ENCODE measurements around the gene STAP2. TPM values are rescaled to one million over a fixed set of nuclear protein-coding genes. Genes with fewer than 3 reads are reported as not detected.
A peak's percentile ranks its signal among the peaks of the same experiment; 100 is the strongest.
"Not testable (repeated sequence)": the region's sequence is repeated elsewhere in the genome, so short reads cannot be mapped to it uniquely, and the experiment has no call there.

STAP2 gene
- polyA plus RNA-seq, 3 donors from 2014 or later, result 0.89 to 4.2 TPM; not detected in 1

GRCh38 chr19:4302243-4302640, 36.4 kb downstream of the STAP2 start, which contains the start of gene TMIGD2:
Gene TMIGD2 (minus strand): TSS chr19:4302389. CDS start chr19:4302385, 4 bp downstream.
- Mint-ChIP-seq H3K4me1 (peaks cover 44 to 60% of the 10 kb centered on the region in 2 donors), H3K36me3 (peaks cover 0 to 5% (median 3%) of the 10 kb centered on the region in 3 donors), H3K4me3 (peak within 1 kb of the TSS; percentile 85 to 96 (median 89)), H3K27ac (peak within 1 kb of the TSS; percentile 86 to 95 (median 90)), H3K27me3 (ENCODE audit: low read depth in 3 of 3) (peaks cover 0 to 8% (median 7%) of the 10 kb centered on the region in 3 donors), H3K9me3 (no peaks in the 10 kb centered on the region)
- peak; percentile 35 to 38 (median 37) for DNase-seq

- no peaks in the 10 kb centered on the region for H3K9me3 Mint-ChIP-seq
- H3K4me1 Mint-ChIP-seq, result peaks cover 44 to 60% of the 10 kb centered on the region in 2 donors
- peak overlapping the region; percentile 86 to 92 (median 90) for H3K27ac Mint-ChIP-seq
- DNase-seq, result peak in 1 of 3 donors; percentile 5
- H3K36me3 Mint-ChIP-seq, result peaks cover 0 to 5% (median 3%) of the 10 kb centered on the region in 3 donors
- peak overlapping the region; percentile 85 to 96 (median 89) for H3K4me3 Mint-ChIP-seq
- H3K27me3 Mint-ChIP-seq (ENCODE audit: low read depth in 3 of 3), result peaks cover 0 to 8% (median 7%) of the 10 kb centered on the region in 3 donors
Observed at GRCh38 chr19:4301590-4302242, 36.9 kb downstream of the STAP2 start.

GRCh38 chr19:4300589-4300988, 38.0 kb downstream of the STAP2 start:
- Mint-ChIP-seq H3K27ac (peak overlapping the region; percentile 65 to 92 (median 86)), H3K27me3 (ENCODE audit: low read depth in 3 of 3) (peaks cover 0 to 7% (median 6%) of the 10 kb centered on the region in 3 donors), H3K4me3 (peak overlapping the region; percentile 5 to 80 (median 67))

GRCh38 chr19:4298810-4299550, 39.6 kb downstream of the STAP2 start:
- Mint-ChIP-seq H3K4me3 (peak overlapping the region in 4 of 5 donors; percentile 26 to 78 (median 36)), H3K27me3 (ENCODE audit: low read depth in 3 of 3) (peaks cover 0 to 7% (median 4%) of the 10 kb centered on the region in 3 donors), H3K4me1 (peaks cover 40 to 48% of the 10 kb centered on the region in 2 donors), H3K9me3 (no peaks in the 10 kb centered on the region), H3K36me3 (peaks cover 0 to 5% (median 3%) of the 10 kb centered on the region in 3 donors), H3K27ac (peak overlapping the region; percentile 63 to 93 (median 90))
- no peak for DNase-seq

More at GRCh38 chr19:4300589-4300988, 38.0 kb downstream of the STAP2 start:
- H3K4me1 Mint-ChIP-seq, result peaks cover 44 to 56% of the 10 kb centered on the region in 2 donors
- no peaks in the 10 kb centered on the region for H3K9me3 Mint-ChIP-seq
- no peak for DNase-seq
- peaks cover 0 to 4% (median 3%) of the 10 kb centered on the region in 3 donors for H3K36me3 Mint-ChIP-seq

DNA sequence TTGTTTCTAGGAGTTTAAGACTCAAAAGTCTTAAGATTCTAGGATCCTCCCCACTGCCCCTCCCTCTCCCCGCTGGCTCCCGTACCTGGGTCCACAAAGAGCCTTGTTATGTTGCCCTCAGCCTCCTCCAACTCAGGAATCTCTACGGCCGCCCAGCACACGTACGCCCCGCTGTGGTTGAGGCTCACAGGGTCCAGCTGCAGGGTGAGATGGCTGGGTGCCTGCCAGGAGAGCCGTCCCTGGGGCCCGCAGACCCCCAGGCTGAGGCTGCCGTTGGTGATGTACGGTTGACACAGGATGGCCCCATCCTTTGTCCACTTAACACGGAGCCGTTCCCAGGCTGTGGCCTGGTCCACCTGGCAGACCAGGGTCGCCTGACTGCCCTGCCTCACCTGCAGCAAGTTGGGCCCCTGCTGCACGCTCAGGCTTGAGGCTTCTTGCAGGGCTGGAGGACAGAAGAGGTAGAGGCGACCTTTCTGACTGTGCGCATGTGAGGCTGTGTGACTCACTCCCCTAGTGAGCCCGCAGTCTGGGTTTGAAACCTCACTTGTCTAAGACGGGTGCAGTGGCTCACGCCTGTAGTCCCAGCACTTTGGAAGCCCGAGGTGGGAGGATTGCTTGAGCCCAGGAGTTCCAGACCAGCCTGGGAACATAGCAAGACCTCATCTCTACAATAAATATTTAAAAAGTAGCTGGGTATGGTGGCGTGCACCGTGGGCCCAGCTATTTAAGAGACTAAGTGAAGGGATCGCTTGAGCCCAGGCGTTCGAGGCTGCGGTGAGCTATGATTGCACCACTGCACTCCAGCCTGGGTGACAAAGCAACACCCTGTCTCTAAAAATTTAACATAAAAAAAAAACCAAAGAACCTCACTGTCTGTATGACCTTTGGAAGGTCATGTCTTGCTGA, 40.5 kb downstream of the STAP2 start:
- H3K36me3 Mint-ChIP-seq, result peaks cover 0 to 5% (median 3%) of the 10 kb centered on the region in 3 donors
- no peaks in the 10 kb centered on the region for H3K9me3 Mint-ChIP-seq
- H3K27ac Mint-ChIP-seq, result peak overlapping the region; percentile 63 to 93 (median 90)
- H3K27me3 Mint-ChIP-seq (ENCODE audit: low read depth in 3 of 3), result peaks cover 0 to 4% (median 0%) of the 10 kb centered on the region in 3 donors
- peaks cover 33 to 42% of the 10 kb centered on the region in 2 donors for H3K4me1 Mint-ChIP-seq
- DNase-seq, result peak; percentile 13 to 34 (median 33)
- H3K4me3 Mint-ChIP-seq, result peak overlapping the region in 4 of 5 donors; percentile 19 to 78 (median 36)

DNA sequence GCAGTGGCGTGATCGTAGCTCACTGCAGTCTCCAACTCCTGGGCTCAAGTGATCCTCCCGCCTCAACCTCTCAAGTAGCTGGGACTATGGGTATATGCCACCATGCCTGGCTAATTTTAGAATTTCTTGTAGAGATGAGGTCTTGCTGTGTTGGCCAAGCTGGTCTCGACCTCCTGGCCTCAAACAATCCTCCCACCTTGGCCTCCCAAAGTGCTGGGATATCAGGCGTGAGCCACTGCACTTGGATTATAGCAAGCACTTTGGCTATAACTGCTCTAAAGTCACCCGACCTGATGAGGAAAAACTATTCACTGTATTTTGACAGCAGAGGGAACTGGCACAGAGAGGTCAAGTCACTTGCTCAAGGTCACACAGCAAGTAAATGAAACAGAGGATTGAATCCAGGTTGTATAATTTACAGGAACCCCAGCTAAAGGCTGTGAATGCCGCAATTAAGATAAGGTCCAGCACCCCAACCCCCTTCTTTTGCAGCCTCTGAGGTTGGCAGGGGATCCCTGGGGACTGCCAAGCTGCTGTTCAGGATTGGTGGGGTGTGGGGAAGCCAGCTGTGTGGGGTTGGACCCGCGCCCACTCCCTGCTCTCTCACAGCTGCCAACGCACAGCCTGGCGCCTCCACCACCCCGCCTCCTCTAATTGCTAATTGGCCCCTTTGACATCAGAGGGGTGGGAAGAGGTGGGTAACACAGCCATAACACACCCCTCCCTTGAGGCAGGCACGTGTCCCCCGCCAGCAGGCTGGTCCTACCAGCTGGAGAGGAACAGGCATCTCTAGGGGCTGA, 42.5 kb downstream of the STAP2 start:
- H3K4me1 Mint-ChIP-seq, result peaks cover 14 to 23% of the 10 kb centered on the region in 2 donors
- no peak for DNase-seq
- H3K4me3 Mint-ChIP-seq, result no peak overlapping the region
- H3K27me3 Mint-ChIP-seq (ENCODE audit: low read depth in 3 of 3), result peaks cover 0 to 3% (median 0%) of the 10 kb centered on the region in 3 donors
- H3K36me3 Mint-ChIP-seq, result peaks cover 0 to 5% (median 3%) of the 10 kb centered on the region in 3 donors
- peak overlapping the region in 1 of 6 donors; percentile 9 for H3K27ac Mint-ChIP-seq
- no peaks in the 10 kb centered on the region for H3K9me3 Mint-ChIP-seq

DNA sequence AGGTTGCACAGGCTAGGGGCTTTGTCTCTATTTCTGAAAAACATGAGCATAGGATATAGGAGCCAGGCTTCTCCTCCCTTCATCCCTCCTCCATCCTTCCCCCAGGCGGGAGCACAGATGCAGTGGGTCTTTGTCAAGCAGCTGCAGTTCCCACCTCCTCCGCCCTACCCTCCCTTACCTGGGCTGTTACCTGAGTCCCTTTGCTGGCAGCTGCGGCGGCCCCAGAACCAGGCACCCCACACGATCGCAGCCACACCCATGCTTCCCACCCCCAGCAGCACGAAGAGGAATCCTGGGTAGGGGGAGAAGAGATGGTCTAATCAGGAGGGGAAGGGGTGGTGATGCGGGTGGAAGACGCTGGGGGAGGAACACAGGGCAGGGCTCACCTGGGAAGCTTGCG, 44.2 kb downstream of the STAP2 start:
- Mint-ChIP-seq H3K9me3 (no peaks in the 10 kb centered on the region), H3K4me3 (no peak overlapping the region), H3K27me3 (ENCODE audit: low read depth in 3 of 3) (peaks cover 0 to 4% (median 0%) of the 10 kb centered on the region in 3 donors), H3K27ac (no peak overlapping the region), H3K4me1 (peaks cover 7 to 14% of the 10 kb centered on the region in 2 donors), H3K36me3 (peaks cover 0 to 5% (median 3%) of the 10 kb centered on the region in 3 donors)
- DNase-seq, result no peak

DNA sequence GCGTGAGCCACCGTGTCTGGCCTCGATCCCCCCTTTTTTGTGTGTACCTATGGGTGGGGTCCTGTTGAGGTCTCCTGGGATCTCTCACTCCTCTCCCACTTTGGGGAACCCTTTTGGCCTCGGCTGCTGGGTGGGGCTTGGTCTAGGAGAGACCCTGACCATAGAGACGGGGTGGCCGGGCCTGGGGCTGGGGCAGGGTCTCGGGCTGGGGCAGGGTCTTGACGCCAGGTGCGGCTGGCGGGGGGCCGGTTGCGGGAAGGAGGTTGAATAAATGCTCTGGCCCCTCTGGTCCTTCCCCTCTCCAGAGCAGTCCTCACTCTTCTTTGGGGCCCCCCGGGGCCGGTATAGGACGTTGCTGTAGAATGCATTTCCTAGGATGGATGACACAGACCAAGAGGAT, 46.1 kb downstream of the STAP2 start:
- H3K27me3 Mint-ChIP-seq (ENCODE audit: low read depth in 3 of 3), result peaks cover 0 to 3% (median 3%) of the 10 kb centered on the region in 3 donors
- DNase-seq, result no peak
- H3K9me3 Mint-ChIP-seq, result no peaks in the 10 kb centered on the region
- H3K27ac Mint-ChIP-seq, result no peak overlapping the region
- peaks cover 0 to 3% (median 0%) of the 10 kb centered on the region in 3 donors for H3K36me3 Mint-ChIP-seq
- peaks cover 0 to 3% of the 10 kb centered on the region in 2 donors for H3K4me1 Mint-ChIP-seq
- no peak overlapping the region for H3K4me3 Mint-ChIP-seq

DNA sequence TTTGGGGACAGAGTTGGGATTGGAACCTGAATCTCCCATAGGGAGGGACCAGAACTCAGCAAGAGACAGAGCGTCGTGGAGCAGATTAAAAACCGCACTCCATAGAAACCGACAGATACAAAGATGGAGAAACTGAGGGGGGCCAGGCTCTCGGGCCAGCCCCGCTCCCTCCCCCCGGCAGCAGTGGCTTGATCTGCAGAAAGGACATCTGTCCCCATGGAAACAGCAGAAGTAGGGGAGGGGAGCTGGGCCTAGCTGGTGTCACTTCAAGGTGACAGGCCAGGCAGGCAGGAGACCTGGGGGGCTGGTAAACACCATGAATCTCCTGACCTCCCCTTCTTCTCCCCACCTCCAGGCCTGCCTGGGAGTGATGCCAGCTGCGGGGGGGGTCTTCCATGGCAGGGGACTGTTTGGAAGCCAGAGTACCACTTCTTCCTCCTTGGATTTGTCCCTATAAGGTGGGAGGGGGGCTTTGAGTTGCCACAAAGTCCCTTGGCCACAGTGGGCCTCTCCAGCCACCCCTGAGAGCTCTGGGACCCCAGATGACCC, 47.4 kb downstream of the STAP2 start:
- H3K27ac Mint-ChIP-seq, result no peak overlapping the region

DNA sequence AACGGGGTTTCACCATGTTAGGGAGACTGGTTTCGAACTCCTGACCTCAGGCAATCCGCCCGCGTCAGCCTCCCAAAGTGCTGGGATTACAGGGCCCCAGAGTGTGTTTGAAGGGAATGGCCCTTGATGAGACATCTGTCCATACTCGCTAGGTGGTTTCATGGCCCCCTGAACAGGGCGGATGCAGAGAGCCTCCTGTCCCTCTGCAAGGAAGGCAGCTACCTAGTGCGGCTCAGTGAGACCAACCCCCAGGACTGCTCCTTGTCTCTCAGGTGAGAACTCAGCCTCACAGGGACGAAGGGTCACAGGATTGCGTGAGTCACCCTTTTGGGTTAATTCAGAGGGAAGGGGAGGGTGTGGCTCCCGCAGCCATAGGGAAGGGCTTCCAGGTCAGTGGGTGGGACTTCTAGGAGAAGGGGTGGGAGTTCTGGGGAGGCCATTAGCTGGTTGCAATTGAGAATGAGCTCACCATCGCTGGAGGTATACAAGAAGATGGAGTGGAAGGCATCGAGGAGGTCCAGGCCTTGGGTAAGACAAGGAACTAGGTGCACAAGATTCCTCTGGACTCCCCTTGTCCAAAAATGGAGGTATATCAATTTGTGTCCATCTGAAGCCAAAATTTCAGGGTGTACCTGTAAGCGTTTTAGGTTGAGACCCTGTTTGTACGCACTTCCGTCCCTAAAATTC, 50.4 kb downstream of the STAP2 start:
- Mint-ChIP-seq H3K9me3 (no peaks in the 10 kb centered on the region), H3K36me3 (no peaks in the 10 kb centered on the region), H3K4me3 (no peak overlapping the region), H3K27ac (no peak overlapping the region), H3K27me3 (ENCODE audit: low read depth in 3 of 3) (peaks cover 0 to 4% (median 3%) of the 10 kb centered on the region in 3 donors), H3K4me1 (no peaks in the 10 kb centered on the region)
- no peak for DNase-seq

More for the DNA sequence above, 47.4 kb downstream of the STAP2 start:
- DNase-seq, result no peak
- H3K36me3 Mint-ChIP-seq, result peaks cover 0 to 3% (median 0%) of the 10 kb centered on the region in 3 donors
- peaks cover 0 to 4% (median 3%) of the 10 kb centered on the region in 3 donors for H3K27me3 Mint-ChIP-seq (ENCODE audit: low read depth in 3 of 3)
- no peaks in the 10 kb centered on the region for H3K9me3 Mint-ChIP-seq
- H3K4me3 Mint-ChIP-seq, result no peak overlapping the region
- H3K4me1 Mint-ChIP-seq, result peaks cover 0 to 2% of the 10 kb centered on the region in 2 donors

DNA sequence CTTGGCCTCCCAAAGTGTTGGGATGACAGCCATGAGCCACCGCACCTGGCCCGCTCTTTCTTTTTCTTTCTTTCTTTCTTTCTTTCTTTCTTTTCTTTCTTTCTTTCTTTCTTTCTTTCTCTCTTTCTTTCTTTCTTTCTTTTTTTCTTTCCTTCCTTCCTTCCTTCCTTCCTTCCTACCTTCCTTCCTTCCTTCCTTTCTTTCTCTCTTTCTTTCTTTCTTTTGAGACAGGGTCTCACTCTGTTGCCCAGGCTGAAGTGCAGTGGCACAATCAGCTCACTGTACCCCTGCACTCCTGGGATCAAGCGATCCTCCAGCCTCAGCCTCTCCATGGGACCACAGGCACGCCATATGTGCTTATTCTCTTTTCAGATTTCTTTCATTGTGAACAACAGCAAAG, 52.5 kb downstream of the STAP2 start:
- H3K4me3 Mint-ChIP-seq; H3K4me1 Mint-ChIP-seq; H3K36me3 Mint-ChIP-seq; H3K9me3 Mint-ChIP-seq; H3K27ac Mint-ChIP-seq; DNase-seq; H3K27me3 Mint-ChIP-seq (ENCODE audit: low read depth in 3 of 3): not testable (repeated sequence)

DNA sequence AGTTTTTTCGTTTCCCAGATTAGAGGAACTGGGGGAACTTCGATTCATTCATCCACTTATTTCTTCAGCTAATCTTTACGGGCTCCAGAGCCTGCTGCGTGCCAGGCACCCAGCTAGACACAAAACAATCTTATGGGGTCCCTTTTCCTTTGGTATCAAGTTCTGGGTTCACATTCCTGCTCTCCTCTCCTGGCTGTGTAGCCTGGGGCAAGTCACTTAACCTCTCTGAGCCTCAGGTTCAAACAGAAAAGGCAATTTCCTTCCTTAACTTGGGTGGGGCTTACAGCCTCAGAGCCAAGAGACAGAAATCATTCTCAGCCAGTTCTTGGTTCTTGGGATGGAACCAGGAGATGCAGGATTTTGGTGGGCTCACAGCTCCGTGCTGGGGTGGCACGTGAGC, 53.7 kb downstream of the STAP2 start:
- Mint-ChIP-seq H3K4me1 (peaks cover under 1 to 1% of the 10 kb centered on the region in 2 donors), H3K36me3 (no peaks in the 10 kb centered on the region), H3K27ac (no peak overlapping the region), H3K4me3 (no peak overlapping the region), H3K9me3 (no peaks in the 10 kb centered on the region), H3K27me3 (ENCODE audit: low read depth in 3 of 3) (peaks cover 5 to 11% (median 9%) of the 10 kb centered on the region in 3 donors)
- DNase-seq, result no peak
